HepG2 (cell line): ENCODE measurements around the gene ELMO2. TPM values are rescaled to one million over a fixed set of nuclear protein-coding genes. Genes with fewer than 3 reads are reported as not detected.

Experiments used
- E2F1 ChIP-seq: sonication (generic); formaldehyde crosslinking; IDR thresholded peaks from 2 replicates; pipeline ENCODE4 v1.5.0; 2020; ENCODE audit warnings: missing genetic modification reagents
- E2F2 ChIP-seq: sonication (generic); formaldehyde crosslinking; IDR thresholded peaks from 2 replicates; pipeline ENCODE4 v1.4.0; 2020; ENCODE audit warnings: missing genetic modification reagents, borderline replicate concordance
- HOXA3 ChIP-seq: sonication (generic); formaldehyde crosslinking; IDR thresholded peaks from 2 replicates; pipeline ENCODE4 v1.5.0; 2020; ENCODE audit warnings: missing genetic modification reagents
- KIAA2018 ChIP-seq: sonication (generic); formaldehyde crosslinking; IDR thresholded peaks from 2 replicates; pipeline ENCODE4 v1.5.0; 2020; ENCODE audit warnings: mild to moderate bottlenecking, missing genetic modification reagents, borderline replicate concordance
- MED1 ChIP-seq: sonication (generic); formaldehyde crosslinking; IDR thresholded peaks from 2 replicates; pipeline ENCODE4 v1.4.0; 2020; ENCODE audit warnings: missing genetic modification reagents
- MIER3 ChIP-seq: IDR thresholded peaks from 2 replicates; pipeline ENCODE4 v1.6.1; 2016; ENCODE audit warnings: missing compliant biosample characterization, borderline replicate concordance
- NONO ChIP-seq, 2 experiments: fragments of 450-650 bp in 1 of 2; sonication (generic) in 1 of 2; formaldehyde crosslinking in 1 of 2; IDR thresholded peaks in 1 of 2; conservative IDR thresholded peaks in 1 of 2; 2 replicates each; pipeline versions ENCODE4 v1.6.1 to v1.8.0; 2017 to 2022; ENCODE audit warnings: mild to moderate bottlenecking in 1 of 2, missing genetic modification reagents in 1 of 2, moderate library complexity in 1 of 2
- NRL ChIP-seq: sonication (generic); formaldehyde crosslinking; IDR thresholded peaks from 2 replicates; pipeline ENCODE4 v1.5.0; 2020; ENCODE audit warnings: missing genetic modification reagents, mild to moderate bottlenecking, moderate library complexity, borderline replicate concordance
- RXRB ChIP-seq: IDR thresholded peaks from 2 replicates; pipeline ENCODE4 v1.6.1; 2016; ENCODE audit warnings: borderline replicate concordance, missing genetic modification reagents, missing compliant biosample characterization
- SMARCE1 ChIP-seq: fragments of 450-650 bp; IDR thresholded peaks from 2 replicates; pipeline ENCODE4 v1.6.1; 2017; ENCODE audit warnings: borderline replicate concordance
- SOX6 ChIP-seq, 2 experiments: fragments of 450-650 bp in 1 of 2; sonication (generic) in 1 of 2; formaldehyde crosslinking in 1 of 2; IDR thresholded peaks; 2 replicates each; pipeline versions ENCODE4 v1.4.0 to v1.6.1; 2017 to 2020; ENCODE audit warnings: antibody characterized with exemption in 1 of 2, mild to moderate bottlenecking in 1 of 2, missing genetic modification reagents in 1 of 2
- ZNF710 ChIP-seq: sonication (generic); formaldehyde crosslinking; IDR thresholded peaks from 2 replicates; pipeline ENCODE4 v1.5.0; 2020; ENCODE audit warnings: mild to moderate bottlenecking, missing genetic modification reagents, borderline replicate concordance
- ZNF749 ChIP-seq: sonication (generic); formaldehyde crosslinking; IDR thresholded peaks from 2 replicates; pipeline ENCODE4 v1.8.0; 2022; ENCODE audit warnings: mild to moderate bottlenecking, missing genetic modification reagents, moderate library complexity, borderline replicate concordance
- ZNF850 ChIP-seq: sonication (generic); formaldehyde crosslinking; conservative IDR thresholded peaks from 2 replicates; pipeline ENCODE4 v1.9.0; 2021; ENCODE audit warnings: mild to moderate bottlenecking, missing genetic modification reagents
- polyA plus RNA-seq, 8 experiments: library from polyadenylated mRNA; depleted of rRNA in 3 of 8; stranded (reverse) in 7 of 8; unstranded in 1 of 8; fragments of >200 nt; fragmentation: Illumina TruSeq in 4 of 8; extraction: Trizol in 4 of 8; gene quantifications; 2 replicates each; pipeline versions ENCODE4 v1.2.1 to v1.2.3, GENCODE V29; 2011 to 2016; ENCODE audit warnings: low read depth in 4 of 8, missing spikeins in 1 of 8, mixed read lengths in 1 of 8; ENCODE audit not compliant: insufficient read depth in 1 of 8
- total RNA-seq, 5 experiments: library from RNA; depleted of rRNA; stranded (reverse); fragments of >200 nt; fragmentation: Illumina TruSeq; extraction: Trizol; gene quantifications; 2 replicates each; pipeline ENCODE4 v1.2.3, GENCODE V29; 2016; ENCODE audit warnings: low read depth in 1 of 5

Gene ELMO2
- total and polyA plus RNA-seq, 2 of the 13 experiments (the other 11 are each of a cell fraction or from before 2014, with no cell fraction given): 30.6 to 35.7 TPM

- TF ChIP-seq ZNF749 (no peak), NONO (IDR thresholded peaks at IDR 0.05) (no peak), NONO (CRISPR knock-in tag; conservative IDR thresholded peaks at IDR 0.05) (peak; percentile 73; the same call in 1 of the 2 replicates), SMARCE1 (no peak), NRL (CRISPR knock-in tag) (no peak; the same call in 1 of the 2 replicates), MED1 (CRISPR knock-in tag) (0 out of 2 replicates have a peak, but pooled peaks have one; percentile 10), KIAA2018 (CRISPR knock-in tag) (0 out of 2 replicates have a peak, but pooled peaks have one; percentile 91), SOX6 (IDR thresholded peaks at IDR 0.05) (no peak), SOX6 (CRISPR knock-in tag; IDR thresholded peaks at IDR 0.05) (peak; percentile 45; the same call in 1 of the 2 replicates), ZNF850 (CRISPR knock-in tag) (peak; percentile 97; the same call in 1 of the 2 replicates), E2F2 (CRISPR knock-in tag) (0 out of 2 replicates have a peak, but pooled peaks have one; percentile 52), HOXA3 (CRISPR knock-in tag) (peak; percentile 12; the same call in 1 of the 2 replicates), MIER3 (CRISPR knock-in tag) (0 out of 2 replicates have a peak, but pooled peaks have one; percentile 6), ZNF710 (CRISPR knock-in tag) (peak; percentile 61; the same call in 1 of the 2 replicates), RXRB (peak; percentile 37; the same call in 1 of the 2 replicates), E2F1 (CRISPR knock-in tag) (peak; percentile 82)
Measured at GRCh38 chr20:46406200-46406985, at the start of gene ELMO2 (continued).
